ENCODE results near the gene GIGYF2.

DNA sequence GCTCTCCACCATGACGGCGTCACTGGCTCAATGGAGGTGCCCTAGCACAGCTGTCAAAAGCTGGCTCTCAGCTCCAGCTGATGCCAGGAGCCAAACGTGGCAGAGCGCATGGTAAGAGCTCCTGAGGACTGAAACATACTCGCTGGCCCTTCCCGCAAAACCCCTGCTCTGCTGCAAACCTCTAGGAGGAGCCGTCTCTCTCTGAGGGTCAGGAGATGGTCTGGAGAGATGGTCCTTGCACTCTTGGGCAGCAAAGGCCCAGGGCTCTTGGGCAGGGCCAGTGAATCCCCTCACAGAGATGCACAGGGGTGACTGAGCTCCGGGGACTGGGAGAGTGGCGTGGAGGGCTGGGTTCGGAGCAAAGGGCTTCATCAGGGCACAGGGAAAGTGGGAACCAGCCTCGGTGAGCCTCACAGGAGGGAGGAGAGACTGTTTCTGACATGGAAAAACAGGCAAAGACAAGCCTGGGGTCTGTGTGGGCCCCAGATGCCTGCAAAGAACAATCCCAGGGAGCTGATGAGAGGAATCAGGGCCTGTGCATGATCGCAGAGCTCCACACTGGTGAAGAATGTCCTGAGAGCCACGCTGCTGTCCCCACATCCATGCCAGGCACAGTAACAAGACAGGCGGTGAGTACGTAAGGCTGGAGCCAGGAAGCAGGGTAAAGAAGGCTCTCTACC, 190.2 kb downstream of the GIGYF2 start:
- TF ChIP-seq, protein P1, sequence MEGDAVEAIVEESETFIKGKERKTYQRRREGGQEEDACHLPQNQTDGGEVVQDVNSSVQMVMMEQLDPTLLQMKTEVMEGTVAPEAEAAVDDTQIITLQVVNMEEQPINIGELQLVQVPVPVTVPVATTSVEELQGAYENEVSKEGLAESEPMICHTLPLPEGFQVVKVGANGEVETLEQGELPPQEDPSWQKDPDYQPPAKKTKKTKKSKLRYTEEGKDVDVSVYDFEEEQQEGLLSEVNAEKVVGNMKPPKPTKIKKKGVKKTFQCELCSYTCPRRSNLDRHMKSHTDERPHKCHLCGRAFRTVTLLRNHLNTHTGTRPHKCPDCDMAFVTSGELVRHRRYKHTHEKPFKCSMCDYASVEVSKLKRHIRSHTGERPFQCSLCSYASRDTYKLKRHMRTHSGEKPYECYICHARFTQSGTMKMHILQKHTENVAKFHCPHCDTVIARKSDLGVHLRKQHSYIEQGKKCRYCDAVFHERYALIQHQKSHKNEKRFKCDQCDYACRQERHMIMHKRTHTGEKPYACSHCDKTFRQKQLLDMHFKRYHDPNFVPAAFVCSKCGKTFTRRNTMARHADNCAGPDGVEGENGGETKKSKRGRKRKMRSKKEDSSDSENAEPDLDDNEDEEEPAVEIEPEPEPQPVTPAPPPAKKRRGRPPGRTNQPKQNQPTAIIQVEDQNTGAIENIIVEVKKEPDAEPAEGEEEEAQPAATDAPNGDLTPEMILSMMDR (IDR thresholded peaks at IDR 0.05), result no peak
- TF ChIP-seq POLR2A (IDR thresholded peaks at IDR 0.05), result no peak

All from transverse colon (tissue), 3 donors.